Measurements from ENCODE around the gene SYTL1. TPM values are rescaled to one million over a fixed set of nuclear protein-coding genes. Genes with fewer than 3 reads are reported as not detected.
A peak's percentile ranks its signal among the peaks of the same experiment; 100 is the strongest.

The SYTL1 gene
- total RNA-seq, 1 donor from 2014 or later: 3.5 TPM

DNA sequence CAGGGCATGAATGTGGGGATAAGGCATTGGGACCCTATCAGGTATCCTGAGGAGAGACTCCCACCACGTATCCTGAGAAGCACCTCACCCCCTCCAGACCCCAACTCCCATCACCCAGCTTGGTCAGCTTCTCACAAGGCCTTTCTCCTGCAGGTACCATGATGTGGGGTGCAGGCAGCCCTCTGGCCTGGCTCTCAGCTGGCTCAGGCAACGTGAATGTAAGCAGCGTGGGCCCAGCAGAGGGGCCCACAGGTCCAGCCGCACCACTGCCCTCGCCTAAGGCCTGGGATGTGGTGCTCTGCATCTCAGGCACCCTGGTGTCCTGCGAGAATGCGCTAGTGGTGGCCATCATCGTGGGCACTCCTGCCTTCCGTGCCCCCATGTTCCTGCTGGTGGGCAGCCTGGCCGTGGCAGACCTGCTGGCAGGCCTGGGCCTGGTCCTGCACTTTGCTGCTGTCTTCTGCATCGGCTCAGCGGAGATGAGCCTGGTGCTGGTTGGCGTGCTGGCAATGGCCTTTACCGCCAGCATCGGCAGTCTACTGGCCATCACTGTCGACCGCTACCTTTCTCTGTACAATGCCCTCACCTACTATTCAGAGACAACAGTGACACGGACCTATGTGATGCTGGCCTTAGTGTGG, 51.9 kb downstream of the SYTL1 start:
- ATAC-seq (no peak), DNase-seq (ENCODE audit: low spot score) (no peak)
- intact Hi-C loops (cut with DNase I): loop anchor here (5.0 kb wide), 2 partner anchors 36 to 91 kb away; no protein-coding TSS in a partner anchor

DNA sequence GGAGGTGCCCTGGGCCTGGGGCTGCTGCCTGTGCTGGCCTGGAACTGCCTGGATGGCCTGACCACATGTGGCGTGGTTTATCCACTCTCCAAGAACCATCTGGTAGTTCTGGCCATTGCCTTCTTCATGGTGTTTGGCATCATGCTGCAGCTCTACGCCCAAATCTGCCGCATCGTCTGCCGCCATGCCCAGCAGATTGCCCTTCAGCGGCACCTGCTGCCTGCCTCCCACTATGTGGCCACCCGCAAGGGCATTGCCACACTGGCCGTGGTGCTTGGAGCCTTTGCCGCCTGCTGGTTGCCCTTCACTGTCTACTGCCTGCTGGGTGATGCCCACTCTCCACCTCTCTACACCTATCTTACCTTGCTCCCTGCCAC, 52.4 kb downstream of the SYTL1 start:
- ATAC-seq (no peak), DNase-seq (ENCODE audit: low spot score) (no peak)
- intact Hi-C loops (cut with DNase I): loop anchor here (5.0 kb wide), 2 partner anchors 37 to 92 kb away; no protein-coding TSS in a partner anchor

DNA sequence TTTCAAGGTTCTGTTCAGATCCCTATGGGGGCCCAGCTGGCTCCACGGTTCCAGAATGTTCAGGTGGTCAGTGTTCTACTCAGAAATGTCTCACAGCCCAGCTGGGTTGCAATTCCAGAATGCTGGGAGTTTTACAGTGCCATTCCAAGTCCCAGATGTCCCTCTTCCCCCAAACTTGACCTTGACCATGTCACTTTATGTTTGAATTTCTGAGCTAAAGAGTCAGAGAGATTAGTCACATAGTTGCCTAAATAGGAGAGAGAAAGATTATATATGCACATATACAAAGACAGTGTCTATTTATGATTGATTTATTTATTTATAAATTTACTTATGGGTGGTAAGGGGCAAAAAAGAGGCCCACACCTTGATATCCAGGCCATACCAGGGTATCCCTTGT, 53.1 kb downstream of the SYTL1 start:
- intact Hi-C loops (cut with DNase I): loop anchor here (5.0 kb wide), 2 partner anchors 38 to 93 kb away; no protein-coding TSS in a partner anchor
- DNase-seq (ENCODE audit: low spot score) (no peak), ATAC-seq (no peak)

GRCh38 chr1:27395441-27396195, 53.8 kb downstream of the SYTL1 start:
- intact Hi-C loops (cut with DNase I): no loop called here
- peak; percentile 83 for DNase-seq (ENCODE audit: low spot score)
- ATAC-seq: peak; percentile 44

- intact Hi-C loops (cut with DNase I): no loop called here
- ATAC-seq (no peak), DNase-seq (ENCODE audit: low spot score) (no peak)
Observed at GRCh38 chr1:27397110-27397509, 55.3 kb downstream of the SYTL1 start.

GRCh38 chr1:27397749-27398148, 55.9 kb downstream of the SYTL1 start:
- no peak for ATAC-seq
- DNase-seq (ENCODE audit: low spot score): no peak
- intact Hi-C loops (cut with DNase I): no loop called here

GRCh38 chr1:27398405-27399149, 56.8 kb downstream of the SYTL1 start:
- DNase-seq (ENCODE audit: low spot score): no peak
- no peak for ATAC-seq
- intact Hi-C loops (cut with DNase I): no loop called here

DNA sequence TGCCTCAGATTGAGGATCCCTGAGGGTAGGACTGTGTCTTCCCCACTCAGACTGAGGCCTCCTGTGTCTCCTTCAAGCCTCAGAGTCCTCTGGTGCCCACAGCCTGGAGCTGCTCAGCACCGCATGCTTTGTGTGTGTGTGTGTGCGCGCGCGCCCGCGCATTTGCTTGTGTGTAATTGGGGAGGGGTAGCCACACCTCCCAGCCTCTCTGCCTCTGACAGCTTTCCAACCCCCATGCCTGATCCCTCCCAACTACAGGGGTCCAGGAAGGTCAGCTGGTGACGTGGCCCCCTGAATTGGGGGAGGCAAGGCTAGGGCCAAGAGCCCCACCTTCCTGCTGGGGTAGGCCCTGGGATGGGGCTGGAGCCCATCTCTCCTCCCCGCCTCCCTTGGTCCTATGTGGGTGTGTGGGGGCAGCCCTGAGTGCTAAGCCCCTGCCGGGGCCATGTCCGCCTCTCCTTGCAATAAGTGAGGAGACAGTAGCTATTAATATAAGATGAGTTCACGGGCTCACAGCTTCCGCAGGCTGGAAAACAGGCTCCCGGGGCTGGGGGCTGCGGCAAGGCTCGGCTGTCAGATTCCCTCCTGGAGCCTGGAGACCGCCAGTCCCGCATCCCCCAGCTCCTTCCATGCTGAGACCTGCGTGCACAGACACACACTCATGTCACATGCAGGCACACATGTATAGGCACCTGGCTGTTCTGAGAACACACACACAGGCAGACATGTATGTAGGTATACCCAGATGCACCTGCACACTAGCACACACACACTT, 57.6 kb downstream of the SYTL1 start:
- no peak for DNase-seq (ENCODE audit: low spot score)
- intact Hi-C loops (cut with DNase I): loop anchor here (5.0 kb wide), 1 partner anchor 268 kb away; no protein-coding TSS in a partner anchor
- no peak for ATAC-seq

DNA sequence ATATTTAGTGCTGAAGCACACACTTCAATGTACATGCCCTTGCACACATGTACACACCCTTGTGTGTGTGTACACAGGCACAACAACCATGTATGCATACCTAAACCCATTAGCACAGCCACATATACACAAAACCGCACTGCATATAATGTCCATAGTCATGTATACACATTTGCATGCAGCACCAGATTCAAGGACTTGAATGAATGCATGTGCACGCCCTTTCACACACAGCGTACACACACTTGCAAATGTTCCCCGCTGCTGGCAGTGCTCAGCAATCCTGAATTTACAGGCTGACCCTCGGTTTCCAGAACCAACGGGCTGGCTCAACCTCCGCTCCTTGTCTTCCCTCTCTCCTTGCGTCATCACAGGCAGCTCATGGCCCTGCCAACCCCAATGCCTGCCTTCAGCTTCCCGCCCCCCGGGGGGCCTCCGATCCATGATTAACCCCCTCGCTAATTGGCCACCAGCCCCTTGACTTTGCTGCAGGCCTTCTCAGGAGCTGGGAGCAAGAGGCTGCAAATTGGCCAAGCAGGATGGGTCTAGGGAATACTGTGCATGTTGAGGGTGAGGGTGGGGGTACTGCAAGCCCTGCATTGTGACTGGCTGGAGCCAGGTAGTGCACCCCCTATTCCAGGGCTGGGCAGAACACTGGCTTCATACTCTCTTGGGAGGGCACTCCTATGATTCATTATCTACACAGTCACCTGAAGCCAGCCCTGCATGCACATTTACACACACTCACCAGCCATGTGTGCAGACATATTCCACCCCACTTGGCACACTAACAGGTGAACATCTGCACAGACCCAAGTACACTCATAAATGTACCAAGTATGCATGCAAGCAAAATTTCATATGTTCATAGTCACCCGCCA, 58.5 kb downstream of the SYTL1 start:
- ATAC-seq (no peak), DNase-seq (ENCODE audit: low spot score) (no peak)
- intact Hi-C loops (cut with DNase I): loop anchor here (5.0 kb wide), 1 partner anchor 267 kb away; no protein-coding TSS in a partner anchor

DNA sequence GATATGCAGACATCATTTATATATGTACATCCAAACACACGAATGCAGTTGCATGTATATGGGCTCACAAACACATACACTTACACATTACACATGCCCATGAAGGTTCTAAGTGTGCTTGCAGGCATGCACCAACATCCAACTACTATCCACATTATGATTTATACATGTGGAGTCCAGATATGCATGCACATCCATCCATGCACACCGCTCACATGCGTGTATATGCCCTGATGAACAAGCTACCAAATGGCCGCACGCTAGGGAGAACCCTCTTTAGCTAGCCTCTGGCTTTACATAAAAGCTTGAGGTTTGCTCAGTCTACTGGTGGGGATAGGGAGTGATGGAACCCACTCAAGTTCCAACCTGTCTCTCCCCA, 59.1 kb downstream of the SYTL1 start:
- ATAC-seq (no peak), DNase-seq (ENCODE audit: low spot score) (no peak)
- intact Hi-C loops (cut with DNase I): loop anchor here (5.0 kb wide), 1 partner anchor 266 kb away; no protein-coding TSS in a partner anchor

GRCh38 chr1:27402349-27402754, 60.5 kb downstream of the SYTL1 start:
- peak; percentile 62 for ATAC-seq
- DNase-seq (ENCODE audit: low spot score): peak; percentile 86
- intact Hi-C loops (cut with DNase I): loop anchor here (5.0 kb wide), 1 partner anchor 265 kb away; no protein-coding TSS in a partner anchor

GRCh38 chr1:27403065-27403726, 61.4 kb downstream of the SYTL1 start:
- intact Hi-C loops (cut with DNase I): loop anchor here (5.0 kb wide), 1 partner anchor 264 kb away; no protein-coding TSS in a partner anchor
- peak; percentile 66 for ATAC-seq
- peak; percentile 81 for DNase-seq (ENCODE audit: low spot score)

Other genes with a start within 250 kb of the SYTL1 start
- 17.3 TPM for gene SLC9A1, start 186.9 kb upstream of the SYTL1 start, total RNA-seq
- gene WDTC1, start 107.4 kb upstream of the SYTL1 start, total RNA-seq: 39.6 TPM
- gene TMEM222, start 19.9 kb upstream of the SYTL1 start, total RNA-seq: 37.8 TPM
- gene MAP3K6, start 24.9 kb downstream of the SYTL1 start, total RNA-seq: 88.4 TPM
- 1.2 TPM for gene FCN3, start 32.8 kb downstream of the SYTL1 start, total RNA-seq
- not detected for gene CD164L2, start 41.3 kb downstream of the SYTL1 start, total RNA-seq
- 0.71 TPM for gene GPR3, start 50.6 kb downstream of the SYTL1 start, total RNA-seq
- gene WASF2, start 148.1 kb downstream of the SYTL1 start, total RNA-seq: 183 TPM